K562 (cell line): ENCODE measurements around the gene SLC7A8. TPM values are rescaled to one million over a fixed set of nuclear protein-coding genes. Genes with fewer than 3 reads are reported as not detected.

Experiments used
- ASH1L ChIP-seq: fragments of 450-650 bp; IDR thresholded peaks from 2 replicates; pipeline ENCODE4 v1.6.1; 2018; ENCODE audit warnings: borderline replicate concordance, mild to moderate bottlenecking, low read depth; ENCODE audit not compliant: partially characterized antibody
- DPF2 ChIP-seq: fragments of 450-650 bp; IDR thresholded peaks from 2 replicates; pipeline ENCODE4 v1.6.1; 2016
- ERF ChIP-seq: fragments of 450-650 bp; formaldehyde crosslinking; IDR thresholded peaks from 2 replicates; pipeline ENCODE4 v1.4.0; 2020; ENCODE audit warnings: mild to moderate bottlenecking, mixed read lengths
- FOXK1 ChIP-seq: sonication (generic); formaldehyde crosslinking; IDR thresholded peaks from 2 replicates; pipeline ENCODE4 v1.8.0; 2022; ENCODE audit warnings: missing genetic modification reagents, mild to moderate bottlenecking, borderline replicate concordance
- FOXK2 ChIP-seq, 2 experiments: fragments of 450-650 bp; IDR thresholded peaks in 1 of 2; conservative IDR thresholded peaks in 1 of 2; 2 replicates each; pipeline ENCODE4 v1.6.1; 2016; ENCODE audit warnings: low read depth in 2 of 2, mild to moderate bottlenecking in 1 of 2
- MEIS2 ChIP-seq: fragments of 450-650 bp; IDR thresholded peaks from 2 replicates; pipeline ENCODE4 v1.6.1; 2014; ENCODE audit warnings: mild to moderate bottlenecking; ENCODE audit not compliant: partially characterized antibody
- YBX1 ChIP-seq: fragments of 450-650 bp; IDR thresholded peaks from 2 replicates; pipeline ENCODE4 v1.7.1; 2016; ENCODE audit warnings: mild to moderate bottlenecking
- ZNF124 ChIP-seq: sonication (generic); formaldehyde crosslinking; IDR thresholded peaks from 2 replicates; pipeline ENCODE4 v1.8.1; 2022; ENCODE audit warnings: missing genetic modification reagents
- polyA plus RNA-seq, 8 experiments: library from polyadenylated mRNA; depleted of rRNA in 4 of 8; stranded (reverse) in 5 of 8; unstranded in 3 of 8; fragments of >200 nt; fragmentation: Nextera tagmentation in 2 of 8; fragmentation: Illumina TruSeq in 1 of 8; extraction: Ambion mirVana in 2 of 8; extraction: Trizol in 1 of 8; gene quantifications; 2 replicates each; pipeline versions ENCODE4 v1.2.1 to v1.2.3, GENCODE V29; 2011 to 2014; ENCODE audit warnings: inconsistent platforms in 1 of 8, missing spikeins in 1 of 8
- total RNA-seq, 7 experiments: library from RNA; depleted of rRNA in 6 of 7; stranded (reverse); fragments of >200 nt in 6 of 7; fragmentation: Illumina TruSeq in 2 of 7; extraction: Trizol in 2 of 7; gene quantifications; 2 replicates each; pipeline versions ENCODE4 v1.2.1 to v1.2.3, GENCODE V29; 2011 to 2021; ENCODE audit warnings: low replicate concordance in 1 of 7
- TF ChIP-seq, protein P1 (sequence below): sonication (generic); formaldehyde crosslinking; IDR thresholded peaks from 2 replicates; pipeline ENCODE4 v1.8.1; 2022; ENCODE audit warnings: missing genetic modification reagents
- TF ChIP-seq, protein P2 (sequence below): sonication (generic); formaldehyde crosslinking; IDR thresholded peaks from 2 replicates; pipeline ENCODE4 v1.8.0; 2022; ENCODE audit warnings: mild to moderate bottlenecking, missing genetic modification reagents
- TF ChIP-seq, protein P3 (sequence below): fragments of 250-450 bp; sonication (Bioruptor Pico); IDR thresholded peaks from 2 replicates; pipeline ENCODE4 v1.4.0; 2020; ENCODE audit warnings: mild to moderate bottlenecking, moderate library complexity, borderline replicate concordance

The SLC7A8 gene
- total and polyA plus RNA-seq, 9 of the 15 experiments (the other 6 are each of a cell fraction or from before 2014, with no cell fraction given) = 2.0 to 33.0 (median 6.0) TPM

DNA sequence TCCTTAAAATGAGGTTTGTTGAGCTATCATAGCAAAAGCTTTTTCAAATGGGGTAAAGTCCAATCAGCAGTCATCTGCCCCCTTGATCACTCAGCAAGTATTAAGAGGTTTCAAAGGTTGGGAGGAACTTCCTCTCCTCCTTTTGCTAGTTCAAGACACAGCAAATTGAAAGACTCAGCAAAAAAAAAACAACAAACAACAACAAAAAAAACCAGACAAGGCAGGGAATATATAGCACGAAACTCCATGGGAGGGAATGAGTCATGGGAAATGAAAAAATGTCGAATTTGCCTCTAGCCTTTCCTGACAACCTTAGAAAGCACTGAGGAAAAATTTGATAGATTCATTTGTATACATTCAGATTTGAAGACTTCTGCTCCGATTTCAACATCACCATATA, 1.6 kb upstream of the SLC7A8 start (continued):
- TF ChIP-seq, protein P1, sequence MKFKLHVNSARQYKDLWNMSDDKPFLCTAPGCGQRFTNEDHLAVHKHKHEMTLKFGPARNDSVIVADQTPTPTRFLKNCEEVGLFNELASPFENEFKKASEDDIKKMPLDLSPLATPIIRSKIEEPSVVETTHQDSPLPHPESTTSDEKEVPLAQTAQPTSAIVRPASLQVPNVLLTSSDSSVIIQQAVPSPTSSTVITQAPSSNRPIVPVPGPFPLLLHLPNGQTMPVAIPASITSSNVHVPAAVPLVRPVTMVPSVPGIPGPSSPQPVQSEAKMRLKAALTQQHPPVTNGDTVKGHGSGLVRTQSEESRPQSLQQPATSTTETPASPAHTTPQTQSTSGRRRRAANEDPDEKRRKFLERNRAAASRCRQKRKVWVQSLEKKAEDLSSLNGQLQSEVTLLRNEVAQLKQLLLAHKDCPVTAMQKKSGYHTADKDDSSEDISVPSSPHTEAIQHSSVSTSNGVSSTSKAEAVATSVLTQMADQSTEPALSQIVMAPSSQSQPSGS (CRISPR knock-in tag) = no peak
- TF ChIP-seq MEIS2 = peak; percentile 86
- no peak for TF ChIP-seq FOXK1 (CRISPR knock-in tag)
- TF ChIP-seq, protein P2, sequence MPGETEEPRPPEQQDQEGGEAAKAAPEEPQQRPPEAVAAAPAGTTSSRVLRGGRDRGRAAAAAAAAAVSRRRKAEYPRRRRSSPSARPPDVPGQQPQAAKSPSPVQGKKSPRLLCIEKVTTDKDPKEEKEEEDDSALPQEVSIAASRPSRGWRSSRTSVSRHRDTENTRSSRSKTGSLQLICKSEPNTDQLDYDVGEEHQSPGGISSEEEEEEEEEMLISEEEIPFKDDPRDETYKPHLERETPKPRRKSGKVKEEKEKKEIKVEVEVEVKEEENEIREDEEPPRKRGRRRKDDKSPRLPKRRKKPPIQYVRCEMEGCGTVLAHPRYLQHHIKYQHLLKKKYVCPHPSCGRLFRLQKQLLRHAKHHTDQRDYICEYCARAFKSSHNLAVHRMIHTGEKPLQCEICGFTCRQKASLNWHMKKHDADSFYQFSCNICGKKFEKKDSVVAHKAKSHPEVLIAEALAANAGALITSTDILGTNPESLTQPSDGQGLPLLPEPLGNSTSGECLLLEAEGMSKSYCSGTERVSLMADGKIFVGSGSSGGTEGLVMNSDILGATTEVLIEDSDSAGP (CRISPR knock-in tag) = no peak
- TF ChIP-seq, protein P3, sequence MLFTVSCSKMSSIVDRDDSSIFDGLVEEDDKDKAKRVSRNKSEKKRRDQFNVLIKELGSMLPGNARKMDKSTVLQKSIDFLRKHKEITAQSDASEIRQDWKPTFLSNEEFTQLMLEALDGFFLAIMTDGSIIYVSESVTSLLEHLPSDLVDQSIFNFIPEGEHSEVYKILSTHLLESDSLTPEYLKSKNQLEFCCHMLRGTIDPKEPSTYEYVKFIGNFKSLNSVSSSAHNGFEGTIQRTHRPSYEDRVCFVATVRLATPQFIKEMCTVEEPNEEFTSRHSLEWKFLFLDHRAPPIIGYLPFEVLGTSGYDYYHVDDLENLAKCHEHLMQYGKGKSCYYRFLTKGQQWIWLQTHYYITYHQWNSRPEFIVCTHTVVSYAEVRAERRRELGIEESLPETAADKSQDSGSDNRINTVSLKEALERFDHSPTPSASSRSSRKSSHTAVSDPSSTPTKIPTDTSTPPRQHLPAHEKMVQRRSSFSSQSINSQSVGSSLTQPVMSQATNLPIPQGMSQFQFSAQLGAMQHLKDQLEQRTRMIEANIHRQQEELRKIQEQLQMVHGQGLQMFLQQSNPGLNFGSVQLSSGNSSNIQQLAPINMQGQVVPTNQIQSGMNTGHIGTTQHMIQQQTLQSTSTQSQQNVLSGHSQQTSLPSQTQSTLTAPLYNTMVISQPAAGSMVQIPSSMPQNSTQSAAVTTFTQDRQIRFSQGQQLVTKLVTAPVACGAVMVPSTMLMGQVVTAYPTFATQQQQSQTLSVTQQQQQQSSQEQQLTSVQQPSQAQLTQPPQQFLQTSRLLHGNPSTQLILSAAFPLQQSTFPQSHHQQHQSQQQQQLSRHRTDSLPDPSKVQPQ (CRISPR knock-in tag) = no peak
- TF ChIP-seq YBX1 = peak; percentile 19; the same call in 1 of the 2 replicates
- TF ChIP-seq FOXK2 (conservative IDR thresholded peaks at IDR 0.05 in 1 of 2, IDR thresholded peaks at IDR 0.05 in 1 of 2; ENCODE audit: low read depth in 2 of 2) = peak; percentile 49 to 60; a peak in 1 of 4 replicates
- TF ChIP-seq DPF2 = peak; percentile 46; the same call in 1 of the 2 replicates
- TF ChIP-seq ERF (CRISPR knock-in tag) = no peak
- no peak for TF ChIP-seq ZNF124 (CRISPR knock-in tag)
- TF ChIP-seq ASH1L = no peak
- TF ChIP-seq, all 486 proteins: peak for 30
